Tibial nerve (tissue), 4 donors: ENCODE measurements around the gene MPZL3.

ENCODE experiments used
- EP300 ChIP-seq, 2 donors: sonication (generic); formaldehyde crosslinking; IDR thresholded peaks; one replicate each; pipeline ENCODE4 v1.6.1; 2017; ENCODE audit warnings: antibody characterized with exemption in 2 of 2, mild to moderate bottlenecking in 1 of 2
- POLR2A ChIP-seq, 2 donors: fragments of 450-650 bp; IDR thresholded peaks; one replicate each; pipeline ENCODE4 v1.6.1; 2017; ENCODE audit warnings: antibody characterized with exemption in 2 of 2, mild to moderate bottlenecking in 2 of 2, moderate library complexity in 2 of 2
- TF ChIP-seq, protein P1 (sequence below), 5 experiments: fragments of 200-600 bp in 3 of 5; fragments of 450-650 bp in 2 of 5; sonication (generic) in 3 of 5; IDR thresholded peaks; one replicate each; pipeline ENCODE4 v1.5.1; 2016 to 2019; ENCODE audit warnings: antibody characterized with exemption in 5 of 5, mild to moderate bottlenecking in 3 of 5, moderate library complexity in 2 of 5

GRCh38 chr11:118207079-118207478 lies 45.1 kb downstream of the MPZL3 start:
- TF ChIP-seq, protein P1, sequence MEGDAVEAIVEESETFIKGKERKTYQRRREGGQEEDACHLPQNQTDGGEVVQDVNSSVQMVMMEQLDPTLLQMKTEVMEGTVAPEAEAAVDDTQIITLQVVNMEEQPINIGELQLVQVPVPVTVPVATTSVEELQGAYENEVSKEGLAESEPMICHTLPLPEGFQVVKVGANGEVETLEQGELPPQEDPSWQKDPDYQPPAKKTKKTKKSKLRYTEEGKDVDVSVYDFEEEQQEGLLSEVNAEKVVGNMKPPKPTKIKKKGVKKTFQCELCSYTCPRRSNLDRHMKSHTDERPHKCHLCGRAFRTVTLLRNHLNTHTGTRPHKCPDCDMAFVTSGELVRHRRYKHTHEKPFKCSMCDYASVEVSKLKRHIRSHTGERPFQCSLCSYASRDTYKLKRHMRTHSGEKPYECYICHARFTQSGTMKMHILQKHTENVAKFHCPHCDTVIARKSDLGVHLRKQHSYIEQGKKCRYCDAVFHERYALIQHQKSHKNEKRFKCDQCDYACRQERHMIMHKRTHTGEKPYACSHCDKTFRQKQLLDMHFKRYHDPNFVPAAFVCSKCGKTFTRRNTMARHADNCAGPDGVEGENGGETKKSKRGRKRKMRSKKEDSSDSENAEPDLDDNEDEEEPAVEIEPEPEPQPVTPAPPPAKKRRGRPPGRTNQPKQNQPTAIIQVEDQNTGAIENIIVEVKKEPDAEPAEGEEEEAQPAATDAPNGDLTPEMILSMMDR (IDR thresholded peaks at IDR 0.05) = no peak
- TF ChIP-seq POLR2A (IDR thresholded peaks at IDR 0.05) = no peak
- no peak for TF ChIP-seq EP300 (IDR thresholded peaks at IDR 0.05)
